Esophagus squamous epithelium (tissue), 5 donors: Measurements from ENCODE around the gene EXOC7. TPM values are rescaled to one million over a fixed set of nuclear protein-coding genes. Genes with fewer than 3 reads are reported as not detected.

ENCODE experiments used
- DNase-seq: peaks from one replicate; lab custom pipeline; 2025; lab: John Stamatoyannopoulos, UW
- H3K27ac ChIP-seq, 4 donors: fragments of 200-600 bp; sonication (generic); one replicate each; pipeline ENCODE4 v1.5.1; 2016 to 2019; ENCODE audit warnings: mild to moderate bottlenecking in 1 of 4
- H3K27me3 ChIP-seq, 4 donors: fragments of 200-600 bp; sonication (generic); 1 replicate in 3 of 4; 2 replicates in 1 of 4; pipeline versions ENCODE4 v1.5.1 to v1.6.0; 2017 to 2021; ENCODE audit warnings: antibody characterized with exemption in 1 of 4
- H3K36me3 ChIP-seq, 3 donors: fragments of 200-600 bp; sonication (generic); one replicate each; pipeline ENCODE4 v1.5.1; 2016 to 2019
- H3K4me1 ChIP-seq, 3 donors: fragments of 200-600 bp; sonication (generic); one replicate each; pipeline ENCODE4 v1.5.1; 2017 to 2019
- H3K4me3 ChIP-seq, 4 donors: fragments of 200-600 bp; sonication (generic); 1 replicate in 3 of 4; 2 replicates in 1 of 4; pipeline ENCODE4 v1.5.1; 2016 to 2019; ENCODE audit warnings: mild to moderate bottlenecking in 2 of 4, moderate library complexity in 1 of 4
- H3K9me3 ChIP-seq, 3 donors: fragments of 200-600 bp; sonication (generic); one replicate each; pipeline ENCODE4 v1.5.1; 2016 to 2019
- CTCF ChIP-seq, 6 experiments: fragments of 450-650 bp in 4 of 6; fragments of 200-600 bp in 2 of 6; sonication (generic) in 2 of 6; IDR thresholded peaks; one replicate each; pipeline ENCODE4 v1.5.1; 2016 to 2019; ENCODE audit warnings: antibody characterized with exemption in 6 of 6, mild to moderate bottlenecking in 4 of 6, moderate library complexity in 4 of 6
- POLR2A ChIP-seq, 4 donors: fragments of 450-650 bp; IDR thresholded peaks; one replicate each; pipeline ENCODE4 v1.6.1; 2017; ENCODE audit warnings: antibody characterized with exemption in 4 of 4, mild to moderate bottlenecking in 4 of 4, moderate library complexity in 3 of 4
- WGBS, 2 donors: methylation state at CpG; one replicate each; pipeline ENCODE4 v1.1.5; 2018; 5-methylcytosine and 5-hydroxymethylcytosine counted together
- intact Hi-C: fragments of 100-400 bp; cut with DNase I; formaldehyde crosslinking; loops from one replicate; pipeline ENCODE4 v1.15.0; 2022
- total RNA-seq, 4 donors: library from RNA; depleted of rRNA; stranded (reverse); fragments of >200 nt; gene quantifications; one replicate each; pipeline ENCODE4 v1.1.0, GENCODE V29; 2016
- donor health status: DM: yes; HTN: yes; CAD: no.

EXOC7 gene
- total RNA-seq, 4 donors from 2014 or later = 70.3 to 84.5 (median 74.4) TPM

- H3K27ac ChIP-seq = no peak overlapping the region
- intact Hi-C loops = no loop called here
- no peak for DNase-seq
- H3K27me3 ChIP-seq = peaks cover 23 to 76% (median 39%) of the 10 kb centered on the region in 4 donors
- H3K4me1 ChIP-seq = peaks cover 35 to 61% (median 38%) of the 10 kb centered on the region in 3 donors
- H3K36me3 ChIP-seq = peaks cover 0 to 4% (median 0%) of the 10 kb centered on the region in 3 donors
- H3K9me3 ChIP-seq = no peaks in the 10 kb centered on the region
- WGBS, 2 donors = 3 to 20% methylated on average over 5 to 18 of the region's 82 CpGs
- peak overlapping the region in 1 of 4 donors; percentile 52 for H3K4me3 ChIP-seq
- TF ChIP-seq CTCF (IDR thresholded peaks at IDR 0.05) = no peak
- TF ChIP-seq POLR2A (IDR thresholded peaks at IDR 0.05) = no peak
These were observed 26.6 kb downstream of the EXOC7 start for GRCh38 chr17:76076765-76077583.

DNA sequence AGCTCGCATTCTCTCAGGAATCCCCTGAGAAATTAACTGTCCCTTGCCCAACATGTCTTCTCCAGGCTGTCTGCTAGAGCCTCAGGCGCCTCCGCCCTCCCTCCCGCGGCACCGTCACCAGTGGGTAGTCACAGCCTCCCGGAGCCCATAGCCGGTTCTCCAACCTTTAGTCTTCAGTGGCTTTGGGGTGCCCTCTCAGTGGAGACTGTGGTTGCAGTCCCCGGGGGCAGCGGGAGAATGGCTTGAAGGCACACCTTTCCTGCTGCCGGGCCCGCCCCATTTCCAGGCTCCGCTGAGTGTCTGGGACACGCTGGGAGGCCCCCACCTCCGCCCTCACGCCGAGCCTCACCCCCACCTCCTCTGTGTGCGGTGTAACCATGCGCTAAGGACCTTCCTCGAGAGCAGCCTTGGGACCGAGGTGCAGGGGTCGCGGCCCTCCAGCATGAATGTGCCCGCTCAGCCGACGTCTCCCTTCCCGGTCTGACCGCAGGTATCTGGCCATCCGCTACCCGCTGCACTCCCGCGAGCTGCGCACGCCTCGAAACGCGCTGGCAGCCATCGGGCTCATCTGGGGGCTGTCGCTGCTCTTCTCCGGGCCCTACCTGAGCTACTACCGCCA is 27.3 kb downstream of the EXOC7 start:
- intact Hi-C loops = no loop called here
- H3K27ac ChIP-seq = no peak overlapping the region
- H3K27me3 ChIP-seq = peaks cover 23 to 76% (median 39%) of the 10 kb centered on the region in 4 donors
- no peaks in the 10 kb centered on the region for H3K9me3 ChIP-seq
- peaks cover 35 to 68% (median 38%) of the 10 kb centered on the region in 3 donors for H3K4me1 ChIP-seq
- no peak for DNase-seq
- WGBS, 2 donors = 3 to 15% methylated on average over 4 to 13 of the region's 41 CpGs
- H3K4me3 ChIP-seq = peak overlapping the region in 2 of 4 donors; percentile 36 to 52
- H3K36me3 ChIP-seq = no peaks in the 10 kb centered on the region
- no peak for TF ChIP-seq POLR2A (IDR thresholded peaks at IDR 0.05)
- no peak for TF ChIP-seq CTCF (IDR thresholded peaks at IDR 0.05)

DNA sequence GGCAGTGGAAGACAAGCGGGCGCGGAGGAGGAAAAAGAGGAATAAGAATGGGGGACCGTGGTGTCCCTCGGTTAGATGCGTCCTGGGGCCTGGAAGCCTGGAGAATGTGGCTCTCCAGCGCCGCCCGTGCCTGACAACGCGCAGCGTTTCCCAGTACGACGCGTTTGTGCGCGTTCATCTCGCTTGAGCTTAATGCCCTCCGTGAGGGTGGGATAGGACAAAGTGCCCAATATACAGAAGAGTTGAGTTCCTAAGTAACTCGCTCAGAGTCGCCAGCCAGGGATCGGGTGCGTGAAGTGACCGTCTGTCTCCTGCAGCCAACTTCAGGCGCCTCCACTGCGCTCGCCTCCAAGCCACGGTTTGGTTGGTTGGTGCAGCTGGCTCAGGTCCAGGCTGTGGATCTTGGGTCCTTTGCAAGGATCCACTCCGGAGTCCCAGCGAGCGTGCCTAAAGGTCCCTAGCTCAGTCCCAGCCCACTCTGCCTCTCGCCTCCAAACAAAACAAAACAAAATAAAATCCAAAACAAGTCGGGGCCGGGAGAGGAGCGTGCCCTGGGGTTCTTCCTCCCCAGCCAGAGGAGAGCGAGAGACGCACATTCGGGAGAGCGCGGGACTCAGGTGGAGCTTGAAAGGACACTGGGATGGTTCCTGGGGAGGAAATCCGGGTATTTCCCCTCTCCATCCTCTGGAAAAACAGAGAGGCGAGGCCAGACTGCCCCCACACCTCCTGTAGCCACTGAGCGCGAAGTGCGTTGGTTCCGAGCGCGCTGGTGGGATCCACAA is 28.0 kb downstream of the EXOC7 start:
- intact Hi-C loops = no loop called here
- no peak overlapping the region for H3K27ac ChIP-seq
- H3K4me1 ChIP-seq = peaks cover 42 to 73% (median 44%) of the 10 kb centered on the region in 3 donors
- H3K36me3 ChIP-seq = no peaks in the 10 kb centered on the region
- peak overlapping the region in 3 of 4 donors; percentile 11 to 52 (median 36) for H3K4me3 ChIP-seq
- TF ChIP-seq POLR2A (IDR thresholded peaks at IDR 0.05) = no peak
- TF ChIP-seq CTCF (IDR thresholded peaks at IDR 0.05) = peak in 2 of 6 experiments; percentile 8 to 24
- peaks cover 23 to 73% (median 39%) of the 10 kb centered on the region in 4 donors for H3K27me3 ChIP-seq
- H3K9me3 ChIP-seq = no peaks in the 10 kb centered on the region
- DNase-seq = no peak
- WGBS, 2 donors = 3% methylated on average over 25 to 37 of the region's 48 CpGs

DNA sequence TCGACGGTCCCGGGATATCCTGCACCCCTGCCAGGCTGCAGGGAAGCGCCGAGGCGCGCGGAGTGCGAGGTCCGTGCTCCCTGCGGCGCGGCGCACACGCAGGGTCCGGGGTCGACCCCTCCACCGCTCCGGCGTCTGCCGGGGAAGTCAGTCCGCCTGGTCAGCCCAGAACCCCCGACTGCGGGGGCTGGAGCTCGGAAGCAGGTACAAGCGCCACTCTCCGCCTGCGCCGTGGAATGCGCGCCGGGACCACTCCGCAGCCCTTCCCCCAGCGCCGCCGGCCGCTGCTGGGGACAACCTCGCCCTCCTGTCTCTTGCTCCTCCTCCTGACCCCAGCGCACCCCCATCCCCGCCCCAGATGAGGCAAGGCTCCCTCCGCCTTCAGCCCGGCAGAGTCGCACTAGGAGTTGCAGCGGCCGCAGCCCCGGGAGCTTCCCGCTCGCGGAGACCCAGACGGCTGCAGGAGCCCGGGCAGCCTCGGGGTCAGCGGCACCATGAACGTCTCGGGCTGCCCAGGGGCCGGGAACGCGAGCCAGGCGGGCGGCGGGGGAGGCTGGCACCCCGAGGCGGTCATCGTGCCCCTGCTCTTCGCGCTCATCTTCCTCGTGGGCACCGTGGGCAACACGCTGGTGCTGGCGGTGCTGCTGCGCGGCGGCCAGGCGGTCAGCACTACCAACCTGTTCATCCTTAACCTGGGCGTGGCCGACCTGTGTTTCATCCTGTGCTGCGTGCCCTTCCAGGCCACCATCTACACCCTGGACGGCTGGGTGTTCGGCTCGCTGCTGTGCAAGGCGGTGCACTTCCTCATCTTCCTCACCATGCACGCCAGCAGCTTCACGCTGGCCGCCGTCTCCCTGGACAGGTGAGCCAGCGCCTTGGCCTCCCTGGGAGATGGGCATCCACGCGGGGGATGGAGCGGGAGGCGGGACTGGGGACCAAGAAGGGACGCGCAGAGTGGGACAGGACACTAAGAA is 28.9 kb downstream of the EXOC7 start, which contains the start of gene GALR2:
Gene GALR2 (plus strand): TSS at position 392 of the 974 bp plus-strand sequence. CDS start 103 bp downstream, at position 495.
- H3K4me3 ChIP-seq = peak within 1 kb of the TSS in 3 of 4 donors; percentile 11 to 52 (median 36)
- no peak within 1 kb of the TSS for H3K27ac ChIP-seq
- DNase-seq = no peak

More for the DNA sequence above, 28.9 kb downstream of the EXOC7 start, which contains the start of gene GALR2:
- Histone ChIP-seq H3K36me3 (peaks cover 0 to 4% (median 0%) of the 10 kb centered on the region in 3 donors), H3K27me3 (peaks cover 23 to 64% (median 39%) of the 10 kb centered on the region in 4 donors), H3K4me1 (peaks cover 45 to 73% (median 48%) of the 10 kb centered on the region in 3 donors), H3K9me3 (no peaks in the 10 kb centered on the region)
- intact Hi-C loops = no loop called here
- 13 to 27% methylated on average over 2 to 9 of the region's 92 CpGs for WGBS, 2 donors
- TF ChIP-seq POLR2A (IDR thresholded peaks at IDR 0.05) = no peak
- TF ChIP-seq CTCF (IDR thresholded peaks at IDR 0.05) = no peak
